ENCODE data around the gene DTX3. TPM values are rescaled to one million over a fixed set of nuclear protein-coding genes. Genes with fewer than 3 reads are reported as not detected.

DTX3 gene
- total RNA-seq, 1 experiment from 2014 or later = 57.0 TPM

DNA sequence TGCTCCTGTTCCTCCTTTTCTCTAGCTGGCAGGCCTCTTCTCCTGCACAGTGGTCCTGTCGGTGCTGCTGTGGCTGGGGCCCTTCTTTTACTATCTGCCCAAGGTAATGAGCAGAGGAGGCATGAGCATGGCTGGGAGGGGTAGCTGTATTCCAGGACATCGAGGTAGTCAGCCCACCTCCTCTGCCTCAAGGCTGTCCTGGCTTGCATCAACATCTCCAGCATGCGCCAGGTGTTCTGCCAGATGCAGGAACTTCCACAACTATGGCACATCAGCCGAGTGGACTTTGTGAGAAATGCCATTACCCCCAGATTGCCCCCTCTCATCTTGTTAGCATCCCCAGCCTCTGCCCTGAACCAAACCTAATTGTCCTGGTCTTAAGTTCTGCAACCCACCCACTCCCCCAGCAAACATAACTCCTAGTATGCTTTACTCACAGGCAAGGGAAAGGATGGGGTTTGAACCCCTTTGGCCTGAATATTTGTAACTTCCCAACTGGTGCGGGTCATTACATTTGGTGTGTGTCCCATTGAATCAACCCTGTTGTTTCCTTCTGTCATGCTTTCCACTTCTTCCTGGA lies 19.3 kb downstream of the DTX3 start:
- CTCF ChIA-PET = interaction anchor here (1.7 to 1.8 kb wide), 2 partner anchors 9 to 40 kb away, joined by 6 to 7 read pairs; partner anchors contain the start of gene B4GALNT1
- DNase-seq (ENCODE audit: low spot score) = no peak
- no peak for ATAC-seq
- H3K27me3 Mint-ChIP-seq (ENCODE audit: low read depth) = peaks cover 100% of the 10 kb centered on the region
- H3K36me3 Mint-ChIP-seq = peaks cover under 1% of the 10 kb centered on the region; the same call in 1 of the 2 replicates
- no peaks in the 10 kb centered on the region for H3K9me3 Mint-ChIP-seq
- H3K4me1 Mint-ChIP-seq = peaks cover 37% of the 10 kb centered on the region
- no peak overlapping the region for H3K4me3 Mint-ChIP-seq
- H3K27ac Mint-ChIP-seq = no peak overlapping the region
- TF ChIP-seq CTCF (IDR thresholded peaks at IDR 0.05) = no peak
- TF ChIP-seq, protein P1, sequence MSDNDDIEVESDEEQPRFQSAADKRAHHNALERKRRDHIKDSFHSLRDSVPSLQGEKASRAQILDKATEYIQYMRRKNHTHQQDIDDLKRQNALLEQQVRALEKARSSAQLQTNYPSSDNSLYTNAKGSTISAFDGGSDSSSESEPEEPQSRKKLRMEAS (CRISPR knock-in tag; IDR thresholded peaks at IDR 0.05) = no peak
- TF ChIP-seq FOXJ3 (CRISPR knock-in tag; IDR thresholded peaks at IDR 0.05; ENCODE audit: borderline replicate concordance) = no peak
- POLR2A ChIA-PET = no interaction called here

DNA sequence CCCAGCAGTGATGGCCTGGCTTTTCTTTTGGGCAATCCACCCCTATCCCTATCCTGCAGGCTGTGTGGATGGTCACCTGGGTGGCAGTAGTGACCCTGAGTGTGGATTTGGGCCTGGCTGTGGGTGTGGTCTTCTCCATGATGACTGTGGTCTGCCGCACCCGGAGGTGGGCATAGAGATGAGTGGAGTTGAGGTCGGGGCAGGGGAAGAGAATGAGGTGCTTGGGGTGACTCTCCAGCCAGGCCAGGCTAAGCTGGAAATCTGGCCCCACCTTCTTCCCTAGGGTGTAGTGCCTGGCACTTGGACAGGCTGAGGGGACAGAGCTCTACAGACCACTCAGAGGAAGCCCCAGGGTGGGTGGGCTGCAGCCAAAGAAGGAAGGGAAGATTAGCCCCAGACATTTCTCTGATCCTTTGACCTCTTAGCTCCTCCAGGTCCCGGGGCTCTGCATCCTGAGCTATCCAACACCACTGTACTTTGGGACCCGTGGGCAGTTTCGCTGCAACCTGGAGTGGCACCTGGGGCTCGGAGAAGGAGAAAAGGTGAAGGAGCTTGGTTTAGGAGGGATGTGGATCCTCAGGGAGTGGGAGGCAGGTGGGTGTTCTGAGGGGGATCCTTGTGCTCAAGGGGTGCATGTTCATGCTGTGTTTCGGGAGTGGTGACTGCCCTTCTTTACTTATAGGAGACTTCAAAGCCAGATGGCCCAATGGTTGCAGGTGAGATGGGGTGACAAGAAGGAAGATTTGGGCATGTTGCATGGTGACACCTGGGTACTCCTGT lies 20.0 kb downstream of the DTX3 start:
- no peak for ATAC-seq
- CTCF ChIA-PET = interaction anchor here (0.9 to 2.0 kb wide), 2 partner anchors 8 to 41 kb away, joined by 3 to 8 read pairs; partner anchors contain the start of gene B4GALNT1

DNA sequence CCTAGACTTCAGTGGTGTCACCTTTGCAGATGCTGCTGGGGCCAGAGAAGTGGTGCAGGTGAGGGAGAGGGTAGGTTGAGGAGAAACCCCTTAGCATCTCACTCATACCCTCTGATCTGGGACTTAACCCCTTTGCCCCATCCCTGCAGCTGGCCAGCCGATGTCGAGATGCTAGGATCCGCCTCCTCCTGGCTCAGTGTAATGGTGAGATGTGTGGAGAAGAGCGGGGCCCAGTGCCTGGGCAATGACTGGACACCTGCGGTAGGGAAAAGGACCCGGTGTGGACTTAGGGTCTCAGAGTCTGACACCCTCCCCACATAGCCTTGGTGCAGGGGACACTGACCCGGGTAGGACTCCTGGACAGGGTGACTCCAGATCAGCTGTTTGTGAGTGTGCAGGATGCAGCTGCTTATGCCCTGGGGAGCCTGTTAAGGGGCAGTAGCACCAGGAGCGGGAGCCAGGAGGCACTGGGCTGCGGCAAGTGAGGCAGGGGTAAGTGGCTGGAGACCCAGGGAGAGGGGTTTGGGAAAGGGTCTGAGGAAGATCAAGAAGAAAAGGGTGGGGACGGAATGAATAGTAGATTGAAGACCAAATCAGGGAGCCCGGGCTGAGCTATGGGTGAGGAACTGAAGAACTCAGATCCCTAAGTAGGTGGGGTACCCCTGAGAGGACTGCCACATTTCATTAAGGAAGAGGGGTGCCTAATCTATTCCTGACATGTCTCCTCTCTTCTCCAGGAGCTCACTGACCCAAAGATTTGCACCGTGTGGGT lies 20.8 kb downstream of the DTX3 start:
- H3K27ac Mint-ChIP-seq = no peak overlapping the region
- DNase-seq (ENCODE audit: low spot score) (no peak), ATAC-seq (no peak)
- H3K36me3 Mint-ChIP-seq = no peaks in the 10 kb centered on the region
- no peaks in the 10 kb centered on the region for H3K9me3 Mint-ChIP-seq
- peaks cover 27% of the 10 kb centered on the region for H3K4me1 Mint-ChIP-seq
- H3K4me3 Mint-ChIP-seq = no peak overlapping the region
- ChIA-PET CTCF (interaction anchor here (0.9 to 2.0 kb wide), 2 partner anchors 8 to 42 kb away, joined by 3 to 8 read pairs; partner anchors contain the start of gene B4GALNT1), POLR2A (no interaction called here)
- TF ChIP-seq ATF1 (CRISPR knock-in tag; IDR thresholded peaks at IDR 0.05) (no peak), STAT6 (CRISPR knock-in tag; conservative IDR thresholded peaks at IDR 0.05; ENCODE audit: low read depth) (no peak), AFF4 (CRISPR knock-in tag; IDR thresholded peaks at IDR 0.05; ENCODE audit: borderline replicate concordance) (no peak), FOXP1 (CRISPR knock-in tag; IDR thresholded peaks at IDR 0.05; ENCODE audit: borderline replicate concordance) (no peak)
- H3K27me3 Mint-ChIP-seq (ENCODE audit: low read depth) = peaks cover 100% of the 10 kb centered on the region

More for the DNA sequence above, 20.0 kb downstream of the DTX3 start:
- H3K4me1 Mint-ChIP-seq = peaks cover 32% of the 10 kb centered on the region
- DNase-seq (ENCODE audit: low spot score) = no peak
- TF ChIP-seq ETV6 (CRISPR knock-in tag; IDR thresholded peaks at IDR 0.05) (no peak), ZNF138 (CRISPR knock-in tag; conservative IDR thresholded peaks at IDR 0.05) (no peak), CREM (CRISPR knock-in tag; IDR thresholded peaks at IDR 0.05) (no peak), PRRX2 (CRISPR knock-in tag; IDR thresholded peaks at IDR 0.05) (no peak)
- no peaks in the 10 kb centered on the region for H3K36me3 Mint-ChIP-seq
- no peaks in the 10 kb centered on the region for H3K9me3 Mint-ChIP-seq
- POLR2A ChIA-PET = no interaction called here
- H3K27ac Mint-ChIP-seq = no peak overlapping the region
- no peak overlapping the region for H3K4me3 Mint-ChIP-seq
- peaks cover 100% of the 10 kb centered on the region for H3K27me3 Mint-ChIP-seq (ENCODE audit: low read depth)
